HG02885 (cell line): ENCODE data around the gene MYCBPAP.

Experiments used
- ATAC-seq: cut with Tn5 transposase; IDR thresholded peaks from one replicate; pipeline ENCODE4 v1.9.1; 2021; ENCODE audit warnings: mild to moderate bottlenecking; ENCODE audit not compliant: unreplicated experiment, poor library complexity

The MYCBPAP gene

GRCh38 chr17:50514388-50514787 is 6.1 kb downstream of the MYCBPAP start:
- ATAC-seq, result no peak

- no peak for ATAC-seq
Observed at GRCh38 chr17:50514936-50515702, 6.9 kb downstream of the MYCBPAP start.

- ATAC-seq, result no peak
Observed at GRCh38 chr17:50517011-50517410, 8.8 kb downstream of the MYCBPAP start.

GRCh38 chr17:50517504-50518383 is 9.5 kb downstream of the MYCBPAP start:
- ATAC-seq, result no peak

- no peak for ATAC-seq
Observed at GRCh38 chr17:50518384-50519023, 10.3 kb downstream of the MYCBPAP start.

GRCh38 chr17:50519141-50519834 is 11.0 kb downstream of the MYCBPAP start:
- ATAC-seq, result no peak

- ATAC-seq, result no peak
Observed at GRCh38 chr17:50520483-50520882, 12.2 kb downstream of the MYCBPAP start.

GRCh38 chr17:50521514-50521913 is 13.3 kb downstream of the MYCBPAP start:
- ATAC-seq, result no peak

GRCh38 chr17:50522766-50523165 is 14.5 kb downstream of the MYCBPAP start:
- ATAC-seq, result no peak

GRCh38 chr17:50523208-50523607 is 15.0 kb downstream of the MYCBPAP start:
- no peak for ATAC-seq

- ATAC-seq, result no peak
Observed at GRCh38 chr17:50524838-50525237, 16.6 kb downstream of the MYCBPAP start.

GRCh38 chr17:50527155-50527762 is 19.0 kb downstream of the MYCBPAP start:
- ATAC-seq, result no peak

- no peak for ATAC-seq
Observed at GRCh38 chr17:50527949-50528474, 19.8 kb downstream of the MYCBPAP start.

GRCh38 chr17:50529849-50530248 is 21.6 kb downstream of the MYCBPAP start:
- ATAC-seq, result no peak

- no peak for ATAC-seq
Observed at GRCh38 chr17:50531428-50532025, 23.3 kb downstream of the MYCBPAP start.

- no peak for ATAC-seq
Observed at GRCh38 chr17:50532452-50533024, 24.3 kb downstream of the MYCBPAP start, which contains the start of gene EPN3. TSS of gene EPN3 (plus strand) at chr17:50532735. CDS start at chr17:50536557, 3,822 bp downstream.

GRCh38 chr17:50533185-50533584 is 24.9 kb downstream of the MYCBPAP start:
- no peak for ATAC-seq

GRCh38 chr17:50533720-50534148 is 25.5 kb downstream of the MYCBPAP start:
- ATAC-seq, result no peak
